C1 segment of cervical spinal cord (tissue), 14 donors: ENCODE measurements around the gene IL17A.

ENCODE experiments used
- DNase-seq, 14 donors: peaks; one replicate each; lab custom pipeline; 2025; lab: John Stamatoyannopoulos, UW

IL17A gene

GRCh38 chr6:52216932-52217575 lies 30.9 kb downstream of the IL17A start:
- DNase-seq, result no peak

- DNase-seq, result no peak
Observed at GRCh38 chr6:52217761-52218160, 31.6 kb downstream of the IL17A start.

GRCh38 chr6:52221302-52221701 lies 35.1 kb downstream of the IL17A start:
- no peak for DNase-seq

GRCh38 chr6:52227495-52227894 lies 41.3 kb downstream of the IL17A start:
- DNase-seq, result no peak

GRCh38 chr6:52230685-52231084 lies 44.5 kb downstream of the IL17A start:
- no peak for DNase-seq

GRCh38 chr6:52231406-52232127 lies 45.4 kb downstream of the IL17A start:
- no peak for DNase-seq

- no peak for DNase-seq
Observed at GRCh38 chr6:52233005-52233404, 46.8 kb downstream of the IL17A start.

GRCh38 chr6:52233975-52234823 lies 48.0 kb downstream of the IL17A start:
- DNase-seq, result no peak
